PC-3 (cell line): Measurements from ENCODE around the gene USP30.

ENCODE experiments used
- EZH2 ChIP-seq: fragments of 300-600 bp; sonication (generic); IDR thresholded peaks from one replicate; pipeline ENCODE4 v1.6.1; 2017; ENCODE audit warnings: antibody characterized with exemption, mild to moderate bottlenecking, low read length; ENCODE audit not compliant: unreplicated experiment
- EZH2phosphoT487 ChIP-seq: fragments of 300-600 bp; sonication (generic); IDR thresholded peaks from 2 replicates; pipeline ENCODE4 v1.6.1; 2018; ENCODE audit warnings: mild to moderate bottlenecking, antibody characterized with exemption, low read length, borderline replicate concordance
- TF ChIP-seq, protein P1 (sequence below): fragments of 300-600 bp; sonication (generic); conservative IDR thresholded peaks from 2 replicates; pipeline ENCODE4 v1.5.1; 2017; ENCODE audit warnings: antibody characterized with exemption, low read depth, mild to moderate bottlenecking, low read length

DNA sequence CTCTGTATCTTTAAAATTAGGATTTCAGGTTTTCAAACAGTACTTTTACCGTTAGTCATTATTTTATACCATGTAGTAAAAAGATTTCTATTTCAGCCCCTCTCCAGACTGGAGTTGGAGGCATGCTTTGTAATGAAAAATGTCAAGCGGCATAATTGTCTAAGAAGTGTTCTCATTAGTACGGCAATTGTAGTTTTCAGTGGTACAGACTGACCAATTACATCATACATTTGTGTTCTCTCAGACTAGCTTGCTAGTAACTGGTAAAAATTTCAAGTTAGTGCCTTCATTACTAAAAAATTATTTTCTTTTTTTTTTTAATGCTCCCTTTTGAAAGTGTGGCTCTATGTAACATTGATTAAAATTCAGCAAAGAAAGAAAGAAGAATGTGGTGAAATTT is 4.5 kb downstream of the USP30 start:
- TF ChIP-seq, protein P1, sequence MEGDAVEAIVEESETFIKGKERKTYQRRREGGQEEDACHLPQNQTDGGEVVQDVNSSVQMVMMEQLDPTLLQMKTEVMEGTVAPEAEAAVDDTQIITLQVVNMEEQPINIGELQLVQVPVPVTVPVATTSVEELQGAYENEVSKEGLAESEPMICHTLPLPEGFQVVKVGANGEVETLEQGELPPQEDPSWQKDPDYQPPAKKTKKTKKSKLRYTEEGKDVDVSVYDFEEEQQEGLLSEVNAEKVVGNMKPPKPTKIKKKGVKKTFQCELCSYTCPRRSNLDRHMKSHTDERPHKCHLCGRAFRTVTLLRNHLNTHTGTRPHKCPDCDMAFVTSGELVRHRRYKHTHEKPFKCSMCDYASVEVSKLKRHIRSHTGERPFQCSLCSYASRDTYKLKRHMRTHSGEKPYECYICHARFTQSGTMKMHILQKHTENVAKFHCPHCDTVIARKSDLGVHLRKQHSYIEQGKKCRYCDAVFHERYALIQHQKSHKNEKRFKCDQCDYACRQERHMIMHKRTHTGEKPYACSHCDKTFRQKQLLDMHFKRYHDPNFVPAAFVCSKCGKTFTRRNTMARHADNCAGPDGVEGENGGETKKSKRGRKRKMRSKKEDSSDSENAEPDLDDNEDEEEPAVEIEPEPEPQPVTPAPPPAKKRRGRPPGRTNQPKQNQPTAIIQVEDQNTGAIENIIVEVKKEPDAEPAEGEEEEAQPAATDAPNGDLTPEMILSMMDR = no peak
- TF ChIP-seq EZH2 = no peak
- TF ChIP-seq EZH2phosphoT487 = no peak
